ENCODE measurements around the gene SLC15A3. TPM values are rescaled to one million over a fixed set of nuclear protein-coding genes. Genes with fewer than 3 reads are reported as not detected.
A peak's percentile ranks its signal among the peaks of the same experiment; 100 is the strongest.

Gene SLC15A3
- total RNA-seq, 3 donors from 2014 or later = 3.8 to 6.1 (median 5.5) TPM

DNA sequence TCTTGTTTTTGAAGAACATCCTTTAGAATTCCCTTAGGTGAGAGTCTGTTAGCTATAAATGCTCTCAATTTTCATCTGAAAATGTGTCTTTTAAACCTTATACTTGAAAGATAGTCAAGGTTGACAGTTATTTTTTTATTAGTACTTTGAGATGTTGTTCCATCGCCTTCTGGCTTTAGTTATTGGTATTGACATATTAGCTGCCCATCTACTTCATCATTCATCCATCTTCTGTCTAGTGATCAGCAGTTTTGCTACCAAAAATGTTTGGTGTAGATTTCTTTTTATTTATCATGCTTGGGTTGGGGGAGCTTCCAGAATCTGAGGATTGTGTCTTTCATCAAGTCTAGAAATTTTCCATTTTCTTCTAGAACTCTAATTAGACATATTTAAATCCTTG lies 16.2 kb upstream of the SLC15A3 start:
- H3K27me3 Mint-ChIP-seq (ENCODE audit: low read depth) = no peaks in the 10 kb centered on the region
- no peak overlapping the region for H3K4me3 Mint-ChIP-seq
- H3K9me3 Mint-ChIP-seq = peaks cover 5% of the 10 kb centered on the region
- no peak for DNase-seq
- ATAC-seq = no peak
- peaks cover 4% of the 10 kb centered on the region for H3K36me3 Mint-ChIP-seq (ENCODE audit: insufficient read depth)
- peaks cover 15% of the 10 kb centered on the region for H3K4me1 Mint-ChIP-seq (ENCODE audit: low read depth)

DNA sequence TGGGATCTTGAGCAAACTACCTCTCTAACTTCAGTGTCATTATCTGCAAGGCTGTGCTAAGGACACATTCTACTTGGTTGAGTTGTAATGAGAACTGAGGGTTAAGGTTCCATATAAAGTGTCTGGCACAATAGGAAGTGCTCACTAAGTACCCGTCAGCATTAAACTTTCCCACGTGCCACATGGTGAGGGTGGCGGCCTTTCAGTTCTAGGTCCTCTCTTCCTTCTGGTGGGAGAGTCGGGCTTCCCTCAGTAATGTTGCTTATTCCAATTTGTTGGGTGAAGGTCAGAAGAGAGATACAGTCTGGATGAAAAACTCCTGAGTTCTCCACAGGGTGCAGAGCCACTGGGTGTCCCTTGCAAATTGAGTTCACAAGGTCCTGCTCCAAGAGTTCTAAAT lies 14.9 kb upstream of the SLC15A3 start:
- ATAC-seq (no peak), DNase-seq (no peak)
- no peaks in the 10 kb centered on the region for H3K27me3 Mint-ChIP-seq (ENCODE audit: low read depth)
- H3K36me3 Mint-ChIP-seq (ENCODE audit: insufficient read depth) = no peaks in the 10 kb centered on the region
- H3K4me3 Mint-ChIP-seq = no peak overlapping the region
- peaks cover 5% of the 10 kb centered on the region for H3K9me3 Mint-ChIP-seq
- peaks cover 15% of the 10 kb centered on the region for H3K4me1 Mint-ChIP-seq (ENCODE audit: low read depth)

DNA sequence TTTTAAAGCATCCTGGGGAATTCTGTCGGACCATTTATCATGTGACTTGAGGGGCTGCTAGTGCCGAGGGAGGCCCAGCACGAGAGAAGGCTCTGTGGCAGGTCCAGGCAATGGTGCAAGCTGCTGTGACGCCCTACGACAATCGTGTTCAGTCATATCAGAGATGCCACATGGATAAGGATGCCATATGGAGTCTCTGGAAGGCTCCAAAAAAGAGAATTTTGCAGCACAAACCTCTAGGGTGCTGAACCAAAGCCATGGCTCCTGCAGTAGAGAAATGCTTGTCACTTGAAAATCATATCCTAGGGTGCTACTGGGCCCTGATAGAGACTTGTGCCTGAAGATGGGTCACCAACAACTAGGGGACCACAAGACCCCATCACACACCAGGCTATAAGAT lies 12.8 kb upstream of the SLC15A3 start:
- H3K9me3 Mint-ChIP-seq = peaks cover 5% of the 10 kb centered on the region
- no peak for DNase-seq
- H3K4me3 Mint-ChIP-seq = no peak overlapping the region
- no peaks in the 10 kb centered on the region for H3K4me1 Mint-ChIP-seq (ENCODE audit: low read depth)
- no peaks in the 10 kb centered on the region for H3K36me3 Mint-ChIP-seq (ENCODE audit: insufficient read depth)
- no peak for ATAC-seq
- no peaks in the 10 kb centered on the region for H3K27me3 Mint-ChIP-seq (ENCODE audit: low read depth)

DNA sequence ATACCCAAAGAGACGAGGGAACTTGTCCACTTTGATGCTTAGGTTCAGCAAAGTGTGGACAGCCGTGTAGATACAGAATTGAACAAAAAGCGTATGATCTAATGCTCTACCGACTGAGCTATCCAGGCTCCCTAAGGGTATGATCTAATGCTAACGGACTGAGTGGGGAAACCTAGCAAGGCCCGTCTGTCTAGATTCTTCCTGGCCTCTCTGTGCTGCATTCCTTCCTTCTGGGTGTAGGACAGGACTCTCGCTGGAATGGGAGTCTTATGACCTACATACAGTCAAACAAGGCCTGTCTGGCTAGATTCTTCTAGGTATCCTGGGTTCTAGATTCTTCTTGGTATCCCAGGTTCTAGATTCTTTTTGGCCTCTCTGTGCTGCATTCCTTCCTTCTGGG lies 8.4 kb upstream of the SLC15A3 start:
- ATAC-seq = no peak
- no peak for DNase-seq
- Mint-ChIP-seq H3K9me3 (no peaks in the 10 kb centered on the region), H3K4me3 (no peak overlapping the region), H3K36me3 (ENCODE audit: insufficient read depth) (no peaks in the 10 kb centered on the region), H3K27me3 (ENCODE audit: low read depth) (no peaks in the 10 kb centered on the region), H3K4me1 (ENCODE audit: low read depth) (no peaks in the 10 kb centered on the region)

DNA sequence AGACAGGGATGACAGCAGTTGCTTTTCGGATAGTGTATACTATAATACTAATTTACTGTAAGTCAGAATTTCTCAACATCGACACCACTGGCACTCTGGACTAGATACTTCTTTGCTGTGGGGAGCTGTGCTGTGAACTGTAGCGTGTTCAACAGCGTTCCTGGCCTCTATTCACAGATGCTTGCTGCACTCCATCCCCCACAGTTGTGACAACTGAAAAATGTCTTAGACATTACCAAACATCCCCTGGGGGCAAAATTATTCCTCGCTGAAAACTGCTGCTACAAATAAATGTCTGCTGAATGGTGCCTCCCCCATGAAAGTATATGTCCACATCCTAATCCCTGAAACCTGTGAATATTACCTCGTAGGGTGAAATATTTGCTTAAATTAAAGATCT lies 7.5 kb upstream of the SLC15A3 start:
- Mint-ChIP-seq H3K36me3 (ENCODE audit: insufficient read depth) (no peaks in the 10 kb centered on the region), H3K9me3 (no peaks in the 10 kb centered on the region), H3K4me3 (no peak overlapping the region), H3K4me1 (ENCODE audit: low read depth) (no peaks in the 10 kb centered on the region), H3K27me3 (ENCODE audit: low read depth) (no peaks in the 10 kb centered on the region)
- no peak for DNase-seq
- no peak for ATAC-seq

DNA sequence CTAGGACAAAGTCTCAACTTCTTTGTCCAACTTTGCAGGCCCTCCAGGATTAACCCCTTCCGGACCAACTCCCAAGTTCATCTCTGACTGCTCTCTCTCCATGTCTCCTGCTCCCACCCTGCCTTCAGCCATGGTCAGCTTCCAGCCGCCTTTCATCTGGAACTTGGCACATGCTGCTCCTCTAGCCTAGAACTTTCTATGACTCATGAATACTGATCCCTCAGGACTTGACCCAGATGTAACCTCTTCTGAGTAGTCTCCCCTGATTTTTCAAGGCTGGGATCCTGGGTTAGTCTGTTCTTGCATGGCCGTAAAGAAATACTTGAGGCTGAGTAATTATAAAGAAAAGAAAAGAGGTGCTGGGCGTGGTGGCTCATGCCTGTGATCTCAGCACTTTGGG lies 5.2 kb upstream of the SLC15A3 start:
- H3K27me3 Mint-ChIP-seq (ENCODE audit: low read depth) = peaks cover 6% of the 10 kb centered on the region
- H3K36me3 Mint-ChIP-seq (ENCODE audit: insufficient read depth) = no peaks in the 10 kb centered on the region
- ATAC-seq = no peak
- peaks cover 11% of the 10 kb centered on the region for H3K4me1 Mint-ChIP-seq (ENCODE audit: low read depth)
- H3K9me3 Mint-ChIP-seq = no peaks in the 10 kb centered on the region
- H3K4me3 Mint-ChIP-seq = no peak overlapping the region
- no peak for DNase-seq

DNA sequence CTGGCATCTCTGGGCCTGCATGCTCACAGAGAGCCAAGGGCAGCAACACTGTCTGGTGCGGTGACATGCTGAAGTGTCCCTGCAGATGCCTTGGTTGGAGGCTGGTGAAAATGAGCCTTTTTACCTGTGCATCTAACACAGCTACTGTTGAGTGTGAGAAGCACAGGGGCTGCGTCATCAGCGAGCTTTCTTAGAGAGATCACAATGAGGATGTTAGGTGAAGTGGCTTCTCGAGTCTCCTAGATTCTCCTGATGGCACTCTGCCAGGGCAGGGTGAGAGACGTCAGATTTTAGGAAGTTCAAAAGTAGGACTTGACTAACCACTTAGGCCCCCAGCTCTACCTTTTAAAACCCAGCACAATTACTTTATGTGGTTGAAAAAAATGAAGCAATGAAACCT lies 3.6 kb upstream of the SLC15A3 start:
- no peaks in the 10 kb centered on the region for H3K9me3 Mint-ChIP-seq
- H3K27me3 Mint-ChIP-seq (ENCODE audit: low read depth) = peaks cover 10% of the 10 kb centered on the region
- DNase-seq = no peak
- H3K36me3 Mint-ChIP-seq (ENCODE audit: insufficient read depth) = no peaks in the 10 kb centered on the region
- peaks cover 17% of the 10 kb centered on the region for H3K4me1 Mint-ChIP-seq (ENCODE audit: low read depth)
- ATAC-seq = no peak
- H3K4me3 Mint-ChIP-seq = no peak overlapping the region

DNA sequence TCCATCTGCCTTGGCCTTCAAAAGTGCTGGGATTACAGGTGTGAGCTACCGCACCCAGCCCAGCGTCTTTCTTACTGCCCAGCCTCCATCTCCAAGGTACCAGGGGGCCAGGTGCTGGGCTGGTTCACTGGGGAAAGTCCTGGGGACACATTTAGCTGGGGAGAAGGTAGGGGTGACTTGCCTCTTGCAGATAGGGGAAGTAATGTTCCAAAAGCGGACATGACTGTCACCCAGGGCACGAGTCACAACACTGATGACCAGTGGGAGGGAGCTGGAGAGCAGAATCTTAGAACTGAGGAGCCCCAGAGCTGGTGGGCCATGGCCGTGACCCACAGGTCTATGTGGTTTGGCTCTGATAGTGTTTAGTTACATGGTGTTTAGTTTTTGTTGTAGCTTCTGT lies 2.4 kb upstream of the SLC15A3 start:
- Mint-ChIP-seq H3K27me3 (ENCODE audit: low read depth) (peaks cover 13% of the 10 kb centered on the region), H3K36me3 (ENCODE audit: insufficient read depth) (no peaks in the 10 kb centered on the region), H3K9me3 (no peaks in the 10 kb centered on the region), H3K4me3 (no peak overlapping the region), H3K4me1 (ENCODE audit: low read depth) (peaks cover 21% of the 10 kb centered on the region)
- ATAC-seq = no peak
- DNase-seq = no peak

DNA sequence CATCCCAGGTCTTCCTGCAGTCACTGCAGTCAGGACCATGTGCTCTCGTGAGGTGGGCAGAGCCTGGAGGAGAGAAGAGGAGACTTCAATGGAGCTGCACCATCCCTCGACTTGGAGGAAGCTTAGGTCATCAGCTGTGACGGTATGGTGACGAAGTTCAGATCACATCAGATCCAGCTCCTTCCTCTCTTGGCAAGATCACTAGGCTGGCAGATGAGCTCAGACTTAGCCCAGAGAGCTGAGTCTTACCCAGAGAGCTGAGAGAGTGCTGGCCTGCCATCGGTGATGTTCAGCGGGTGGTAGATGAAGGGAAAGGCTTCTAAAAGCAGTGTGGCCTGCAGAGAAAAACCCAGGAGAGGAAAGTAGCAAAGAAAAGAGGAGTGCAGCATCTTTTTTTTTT lies 1.8 kb upstream of the SLC15A3 start:
- Mint-ChIP-seq H3K9me3 (no peaks in the 10 kb centered on the region), H3K4me1 (ENCODE audit: low read depth) (peaks cover 21% of the 10 kb centered on the region), H3K27me3 (ENCODE audit: low read depth) (peaks cover 14% of the 10 kb centered on the region), H3K36me3 (ENCODE audit: insufficient read depth) (no peaks in the 10 kb centered on the region), H3K4me3 (no peak overlapping the region)
- DNase-seq = no peak
- no peak for ATAC-seq

DNA sequence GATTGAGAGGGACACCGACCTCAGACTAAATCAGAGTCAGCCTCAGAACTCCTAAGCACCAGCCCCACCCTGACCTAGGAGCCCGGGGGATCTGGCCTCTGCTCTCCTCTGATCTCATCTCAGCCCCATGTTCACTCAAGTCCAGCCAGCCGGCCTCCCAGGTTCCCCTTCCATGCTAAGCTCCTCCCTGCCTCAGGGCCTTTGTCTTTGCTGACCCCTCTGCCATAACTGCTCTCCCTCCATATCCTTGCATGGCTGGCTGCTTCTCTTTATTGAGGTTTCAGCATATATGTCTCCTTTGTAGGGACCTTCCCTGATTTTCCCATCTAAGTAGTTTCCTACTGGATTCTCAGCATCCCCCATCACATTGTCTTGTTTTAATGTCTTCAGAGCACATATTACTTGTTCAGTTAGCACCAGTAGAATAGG lies 780 bp upstream of the SLC15A3 start:
- H3K4me3 Mint-ChIP-seq = peak overlapping the region; percentile 75
- H3K4me1 Mint-ChIP-seq (ENCODE audit: low read depth) = peaks cover 25% of the 10 kb centered on the region
- ATAC-seq (no peak), DNase-seq (no peak)
- no peaks in the 10 kb centered on the region for H3K9me3 Mint-ChIP-seq
- no peaks in the 10 kb centered on the region for H3K36me3 Mint-ChIP-seq (ENCODE audit: insufficient read depth)
- peaks cover 18% of the 10 kb centered on the region for H3K27me3 Mint-ChIP-seq (ENCODE audit: low read depth)

DNA sequence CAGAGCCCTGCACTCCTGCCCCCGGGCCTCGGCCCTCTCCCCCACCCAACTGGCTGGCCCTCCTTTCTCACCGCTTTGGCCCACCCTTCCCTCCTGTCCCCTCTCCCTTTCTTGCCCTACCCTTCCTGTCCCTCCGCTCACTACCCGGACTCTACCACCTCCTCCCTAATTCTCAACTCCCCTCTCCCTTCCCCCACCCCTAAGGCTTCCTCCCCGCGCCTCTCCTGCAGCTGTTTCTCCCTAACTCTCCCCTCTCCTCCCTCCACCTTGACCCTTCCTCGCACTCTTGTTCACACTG lies 421 bp downstream of the SLC15A3 start:
- DNase-seq = no peak
- ATAC-seq = peak; percentile 11 to 26
- H3K36me3 Mint-ChIP-seq (ENCODE audit: insufficient read depth) = no peaks in the 10 kb centered on the region
- peaks cover 18% of the 10 kb centered on the region for H3K27me3 Mint-ChIP-seq (ENCODE audit: low read depth)
- H3K4me1 Mint-ChIP-seq (ENCODE audit: low read depth) = peaks cover 25% of the 10 kb centered on the region
- H3K9me3 Mint-ChIP-seq = no peaks in the 10 kb centered on the region
- peak overlapping the region; percentile 75 for H3K4me3 Mint-ChIP-seq

DNA sequence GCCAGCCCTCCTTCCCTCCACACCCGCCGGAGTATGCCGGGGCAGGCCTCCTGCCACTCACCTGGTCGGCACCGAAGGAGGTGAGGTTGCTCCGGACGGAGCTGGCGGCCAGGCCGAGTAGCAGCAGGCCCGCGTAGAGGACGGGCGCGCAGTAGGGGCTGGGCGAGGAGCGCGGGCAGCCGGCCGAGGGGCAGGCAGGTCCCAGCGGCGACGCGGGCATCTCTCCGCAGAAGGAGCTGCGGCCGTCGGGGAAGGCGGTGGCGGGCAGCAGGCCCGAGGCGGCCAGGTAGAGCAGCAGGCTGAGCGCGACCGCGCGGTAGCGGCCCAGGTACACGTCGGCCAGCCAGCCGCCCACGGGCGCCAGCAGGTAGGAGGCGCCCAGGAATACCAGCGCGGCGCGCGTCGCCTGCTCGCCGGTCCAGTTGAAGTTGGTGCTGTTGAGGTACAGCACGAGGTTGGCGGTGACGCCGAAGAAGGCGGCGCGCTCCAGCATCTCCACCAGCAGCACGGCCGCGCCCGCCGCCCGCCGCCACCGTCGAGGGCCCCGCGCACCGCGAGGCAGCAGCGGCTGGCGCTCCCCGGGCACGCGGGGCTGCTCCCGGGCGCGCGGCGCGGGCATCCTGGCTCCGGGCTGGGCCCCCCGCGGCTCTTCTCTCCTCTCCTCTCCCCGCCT lies 907 bp downstream of the SLC15A3 start:
- DNase-seq = peak; percentile 20
- H3K4me3 Mint-ChIP-seq = peak overlapping the region; percentile 38
- peak; percentile 52 to 57 for ATAC-seq
- peaks cover 3% of the 10 kb centered on the region for H3K36me3 Mint-ChIP-seq (ENCODE audit: insufficient read depth)
- no peaks in the 10 kb centered on the region for H3K9me3 Mint-ChIP-seq
- peaks cover 25% of the 10 kb centered on the region for H3K4me1 Mint-ChIP-seq (ENCODE audit: low read depth)
- peaks cover 18% of the 10 kb centered on the region for H3K27me3 Mint-ChIP-seq (ENCODE audit: low read depth)

DNA sequence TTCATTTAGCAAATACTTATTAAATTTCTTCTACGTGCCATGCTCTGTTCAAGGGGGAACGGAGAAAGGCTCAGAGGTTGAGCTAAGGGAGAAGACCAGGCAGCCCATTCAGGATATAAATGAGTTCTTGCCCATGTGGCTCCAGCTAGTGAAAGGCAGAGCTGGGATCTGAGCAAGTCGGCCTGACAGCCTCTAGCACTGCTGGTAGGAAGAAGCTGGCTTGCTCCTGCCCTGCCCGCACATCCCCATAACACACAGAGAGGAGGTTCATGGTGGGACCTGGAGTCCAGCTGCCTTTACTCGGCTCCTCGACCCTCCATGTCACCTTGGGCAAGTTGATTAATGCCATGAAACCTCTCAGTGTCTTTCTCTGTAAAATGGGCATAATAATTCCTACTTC lies 2.0 kb downstream of the SLC15A3 start:
- Mint-ChIP-seq H3K9me3 (no peaks in the 10 kb centered on the region), H3K27me3 (ENCODE audit: low read depth) (peaks cover 18% of the 10 kb centered on the region), H3K36me3 (ENCODE audit: insufficient read depth) (peaks cover 4% of the 10 kb centered on the region), H3K4me1 (ENCODE audit: low read depth) (peaks cover 25% of the 10 kb centered on the region), H3K4me3 (no peak overlapping the region)
- DNase-seq (no peak), ATAC-seq (no peak)

DNA sequence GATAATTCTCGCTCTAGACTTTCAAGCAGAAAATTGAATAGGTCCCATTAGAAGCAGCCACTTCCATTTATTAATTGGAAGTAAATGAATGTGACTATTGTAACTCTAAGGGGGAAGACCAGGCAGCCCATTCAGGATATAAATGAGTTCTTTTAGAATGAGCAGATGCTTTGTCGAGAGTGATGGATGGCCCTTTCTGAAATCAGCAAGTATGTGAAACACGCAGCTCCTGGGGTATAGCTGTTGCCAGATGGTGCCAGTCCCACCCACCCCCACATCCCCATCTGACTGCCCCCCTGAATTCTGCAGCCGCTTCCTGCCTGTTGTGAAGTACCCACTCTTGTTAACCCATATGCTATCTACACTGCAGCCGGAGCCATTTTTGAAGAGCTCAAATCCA lies 3.7 kb downstream of the SLC15A3 start:
- no peak overlapping the region for H3K4me3 Mint-ChIP-seq
- no peaks in the 10 kb centered on the region for H3K9me3 Mint-ChIP-seq
- DNase-seq (no peak), ATAC-seq (no peak)
- peaks cover 6% of the 10 kb centered on the region for H3K36me3 Mint-ChIP-seq (ENCODE audit: insufficient read depth)
- peaks cover 18% of the 10 kb centered on the region for H3K27me3 Mint-ChIP-seq (ENCODE audit: low read depth)
- H3K4me1 Mint-ChIP-seq (ENCODE audit: low read depth) = peaks cover 27% of the 10 kb centered on the region

DNA sequence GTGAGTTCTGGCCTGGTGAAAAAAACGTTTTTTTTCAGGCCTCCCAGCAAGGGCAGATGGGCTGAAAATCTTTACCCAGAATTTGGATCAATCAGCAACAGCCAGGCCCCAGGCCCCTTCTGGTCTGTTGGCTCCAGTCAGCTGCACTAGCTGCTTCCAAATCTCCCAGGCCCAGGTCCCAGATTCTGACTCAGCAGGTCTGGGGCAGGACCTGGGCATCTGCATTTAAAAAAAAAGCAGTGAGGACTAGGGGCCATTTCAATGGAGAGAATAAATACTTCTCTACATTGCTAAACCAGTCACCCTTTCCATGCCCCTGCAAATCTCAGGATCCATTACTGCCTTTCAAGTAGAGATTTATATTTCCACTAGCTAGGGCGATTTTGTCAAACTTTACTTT lies 4.3 kb downstream of the SLC15A3 start:
- Mint-ChIP-seq H3K4me3 (no peak overlapping the region), H3K36me3 (ENCODE audit: insufficient read depth) (peaks cover 6% of the 10 kb centered on the region), H3K9me3 (no peaks in the 10 kb centered on the region), H3K27me3 (ENCODE audit: low read depth) (peaks cover 15% of the 10 kb centered on the region), H3K4me1 (ENCODE audit: low read depth) (peaks cover 22% of the 10 kb centered on the region)
- DNase-seq = no peak
- no peak for ATAC-seq
